IPS-20b (cell line): ENCODE measurements around the gene TMCC3.
"Not testable (repeated sequence)": the region's sequence is repeated elsewhere in the genome, so short reads cannot be mapped to it uniquely, and the experiment has no call there.

Source experiments
- H3K27ac ChIP-seq: one replicate; pipeline ENCODE4 v1.5.1; 2013; ENCODE audit warnings: low read length
- H3K27me3 ChIP-seq: 2 replicates; pipeline ENCODE4 v1.6.1; 2013; ENCODE audit warnings: mild to moderate bottlenecking, low read length, inconsistent platforms; ENCODE audit not compliant: insufficient read depth
- H3K36me3 ChIP-seq: 2 replicates; pipeline ENCODE4 v1.6.1; 2013; ENCODE audit warnings: low read depth, mild to moderate bottlenecking, inconsistent platforms, low read length, moderate library complexity; ENCODE audit not compliant: insufficient read depth
- H3K4me1 ChIP-seq: 2 replicates; pipeline ENCODE4 v1.6.1; 2013; ENCODE audit warnings: mild to moderate bottlenecking, control low read depth, inconsistent platforms, low read length, moderate library complexity; ENCODE audit not compliant: insufficient read depth
- H3K4me3 ChIP-seq: 2 replicates; pipeline ENCODE4 v1.5.1; 2013; ENCODE audit warnings: mild to moderate bottlenecking, low read length, inconsistent platforms
- H3K9ac ChIP-seq: 2 replicates; pipeline ENCODE4 v1.6.1; 2013; ENCODE audit warnings: low read depth, mild to moderate bottlenecking, inconsistent platforms, low read length, moderate library complexity
- H3K9me3 ChIP-seq: 2 replicates; pipeline ENCODE4 v1.6.1; 2013; ENCODE audit warnings: mild to moderate bottlenecking, low read depth, low read length, inconsistent platforms; ENCODE audit not compliant: insufficient read depth

TMCC3 gene

DNA sequence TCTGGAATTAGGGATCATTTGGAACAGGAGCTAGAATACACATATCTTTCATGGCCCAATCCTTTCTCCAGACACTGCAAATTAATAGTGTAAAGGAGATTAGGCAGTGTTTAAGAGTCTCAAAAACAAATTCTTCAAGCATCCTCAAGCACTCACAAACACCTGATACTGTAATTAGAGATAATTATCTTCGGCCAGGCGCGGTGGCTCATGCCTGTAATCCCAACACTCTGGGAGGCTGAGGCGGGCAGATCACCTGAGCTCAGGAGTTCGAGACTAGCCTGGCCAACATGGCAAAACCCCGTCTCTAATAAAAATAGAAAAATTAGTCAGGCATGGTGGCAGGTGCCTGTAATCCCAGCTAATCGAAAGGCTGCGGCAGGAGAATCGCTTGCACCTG is 57.6 kb downstream of the TMCC3 start:
- H3K4me3 ChIP-seq, H3K9me3 ChIP-seq, H3K27ac ChIP-seq, H3K4me1 ChIP-seq, H3K27me3 ChIP-seq, H3K36me3 ChIP-seq, H3K9ac ChIP-seq: not testable (repeated sequence)

DNA sequence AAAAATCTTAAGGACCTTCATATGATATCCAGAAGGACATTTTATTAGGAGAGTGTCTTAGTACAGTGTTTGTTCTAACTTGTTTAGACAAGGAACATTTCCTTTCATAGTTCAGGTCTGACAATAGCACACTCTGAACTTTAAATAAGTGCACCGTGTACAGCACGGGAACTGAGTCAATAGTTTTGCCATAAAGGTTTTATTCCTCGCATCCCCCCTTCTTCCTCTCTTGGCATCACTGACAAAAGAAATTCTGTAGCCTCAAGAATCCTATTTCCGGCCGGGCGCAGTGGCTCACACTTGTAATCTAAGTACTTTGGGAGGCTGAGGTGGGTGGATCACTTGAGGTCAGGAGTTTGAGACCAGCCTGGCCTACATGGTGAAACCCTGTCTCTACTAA is 58.3 kb downstream of the TMCC3 start:
- Histone ChIP-seq H3K4me3 (no peak overlapping the region), H3K9ac (no peak overlapping the region), H3K9me3 (no peaks in the 10 kb centered on the region), H3K27ac (no peak overlapping the region), H3K4me1 (peaks cover 4% of the 10 kb centered on the region; the same call in 1 of the 2 replicates), H3K36me3 (no peaks in the 10 kb centered on the region), H3K27me3 (no peaks in the 10 kb centered on the region)

DNA sequence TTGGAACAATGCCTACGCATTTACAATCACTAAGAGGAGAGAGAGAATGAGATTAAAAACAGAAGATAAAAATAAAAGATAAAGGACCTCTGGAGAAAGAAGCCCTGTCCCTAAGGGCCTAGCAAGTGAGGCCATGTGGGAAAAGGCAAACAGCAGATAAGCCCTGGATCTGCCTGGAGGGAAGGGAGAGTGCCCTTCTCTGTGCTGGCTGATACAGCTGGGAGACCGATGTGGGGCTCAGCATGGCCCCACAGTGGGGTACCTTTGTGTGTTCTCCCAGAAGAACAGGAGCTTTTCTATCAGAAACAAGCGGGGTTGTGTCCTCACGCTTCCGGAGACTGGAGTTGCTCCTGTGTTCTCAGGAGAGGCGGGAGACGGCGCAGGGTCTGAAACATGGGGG is 59.9 kb downstream of the TMCC3 start:
- no peak overlapping the region for H3K27ac ChIP-seq

DNA sequence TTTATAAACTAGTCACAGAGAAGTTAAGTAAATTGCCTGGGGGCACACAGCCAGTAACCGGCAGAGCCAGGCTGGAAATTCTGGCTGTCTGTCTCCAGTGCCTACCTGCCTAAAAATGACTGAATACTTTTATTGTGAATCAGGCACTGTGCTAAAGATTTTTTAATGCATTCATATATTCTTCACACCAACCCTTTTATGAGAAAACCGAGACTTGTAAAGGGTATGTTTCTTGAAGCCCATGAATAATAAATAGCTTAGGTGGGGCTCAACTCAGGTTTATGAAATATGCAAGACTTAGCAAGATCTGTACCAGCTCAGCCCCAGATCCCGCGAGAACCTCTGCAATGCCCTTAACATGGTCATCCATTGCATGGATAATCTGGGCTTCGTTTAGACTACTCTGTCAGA is 60.8 kb downstream of the TMCC3 start:
- no peaks in the 10 kb centered on the region for H3K27me3 ChIP-seq
- H3K36me3 ChIP-seq = no peaks in the 10 kb centered on the region
- H3K9me3 ChIP-seq = no peaks in the 10 kb centered on the region
- peaks cover 4% of the 10 kb centered on the region; the same call in 1 of the 2 replicates for H3K4me1 ChIP-seq
- H3K4me3 ChIP-seq = no peak overlapping the region
- no peak overlapping the region for H3K9ac ChIP-seq
- H3K27ac ChIP-seq = no peak overlapping the region

More for the DNA sequence above, 59.9 kb downstream of the TMCC3 start:
- H3K4me1 ChIP-seq = peaks cover 4% of the 10 kb centered on the region; the same call in 1 of the 2 replicates
- no peaks in the 10 kb centered on the region for H3K9me3 ChIP-seq
- H3K4me3 ChIP-seq = no peak overlapping the region
- H3K27me3 ChIP-seq = no peaks in the 10 kb centered on the region
- no peak overlapping the region for H3K9ac ChIP-seq
- H3K36me3 ChIP-seq = no peaks in the 10 kb centered on the region

DNA sequence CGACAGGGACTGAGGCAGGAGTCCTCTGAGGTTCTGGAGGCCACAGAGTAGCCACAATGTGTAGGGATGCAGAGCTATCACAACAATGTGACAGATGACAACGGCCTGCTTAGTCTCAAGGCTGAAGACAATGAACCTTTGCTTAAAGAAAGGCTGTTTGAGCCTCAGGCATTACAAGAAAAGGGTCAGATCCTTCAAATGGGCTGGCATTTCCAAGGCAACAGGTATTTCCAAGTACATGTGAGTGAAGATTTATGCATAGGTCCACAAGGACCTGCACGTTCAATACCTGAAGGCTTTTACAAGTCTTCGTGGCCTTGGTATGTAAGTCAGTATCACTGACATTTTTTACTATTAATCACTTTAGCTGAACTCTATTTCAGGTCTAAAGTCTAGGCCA is 62.0 kb downstream of the TMCC3 start:
- Histone ChIP-seq H3K9me3 (no peaks in the 10 kb centered on the region), H3K9ac (no peak overlapping the region), H3K4me1 (peaks cover 4% of the 10 kb centered on the region; the same call in 1 of the 2 replicates), H3K36me3 (no peaks in the 10 kb centered on the region), H3K4me3 (no peak overlapping the region), H3K27ac (no peak overlapping the region), H3K27me3 (no peaks in the 10 kb centered on the region)

DNA sequence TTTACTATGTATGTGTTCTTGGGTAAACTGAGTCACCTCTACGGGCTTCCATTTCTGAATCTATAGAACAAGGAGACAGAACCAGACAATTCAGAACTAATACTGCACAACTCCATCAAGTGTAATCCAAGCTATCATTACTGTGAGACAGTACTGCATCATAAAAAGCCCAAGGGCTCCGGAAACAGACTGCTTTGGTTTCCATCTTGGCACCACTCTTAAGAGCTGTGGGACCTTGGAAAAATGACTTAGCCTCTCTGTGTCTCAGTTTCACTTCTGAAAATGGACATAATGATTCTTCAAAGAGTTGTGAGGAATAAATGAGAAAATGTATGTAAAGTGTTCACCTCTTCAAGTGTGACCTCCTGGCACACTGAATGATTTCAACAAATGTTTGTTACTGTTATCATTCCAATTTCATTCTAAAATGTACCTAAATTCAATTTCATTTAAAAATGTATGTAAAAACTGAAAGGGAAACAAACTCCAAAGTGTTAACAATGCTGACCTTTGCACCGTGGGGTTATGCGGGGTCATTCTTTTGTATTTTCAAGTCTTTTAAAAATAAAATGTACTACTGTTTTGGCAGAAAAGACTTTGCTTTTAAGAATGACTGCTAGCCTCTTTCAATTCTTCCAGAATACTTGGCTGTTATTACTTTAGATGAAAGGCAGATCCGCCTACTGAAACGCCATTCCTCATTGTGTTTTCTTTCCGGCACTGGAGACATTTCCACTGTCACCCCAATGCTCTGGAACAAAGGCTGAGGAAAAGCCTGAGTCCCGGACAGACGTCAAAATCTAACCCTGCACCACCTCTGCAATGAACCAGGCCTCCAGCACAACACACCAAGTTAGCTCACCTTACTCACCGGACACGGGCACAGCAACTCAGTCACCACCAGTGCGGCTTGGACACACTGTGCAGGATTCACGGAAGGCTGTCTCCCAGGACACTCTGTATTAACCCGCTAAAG is 62.8 kb downstream of the TMCC3 start:
- H3K36me3 ChIP-seq = no peaks in the 10 kb centered on the region
- no peaks in the 10 kb centered on the region for H3K27me3 ChIP-seq
- no peaks in the 10 kb centered on the region for H3K9me3 ChIP-seq
- H3K4me1 ChIP-seq = peaks cover 4% of the 10 kb centered on the region; the same call in 1 of the 2 replicates
- H3K9ac ChIP-seq = no peak overlapping the region
- no peak overlapping the region for H3K4me3 ChIP-seq
- no peak overlapping the region for H3K27ac ChIP-seq

DNA sequence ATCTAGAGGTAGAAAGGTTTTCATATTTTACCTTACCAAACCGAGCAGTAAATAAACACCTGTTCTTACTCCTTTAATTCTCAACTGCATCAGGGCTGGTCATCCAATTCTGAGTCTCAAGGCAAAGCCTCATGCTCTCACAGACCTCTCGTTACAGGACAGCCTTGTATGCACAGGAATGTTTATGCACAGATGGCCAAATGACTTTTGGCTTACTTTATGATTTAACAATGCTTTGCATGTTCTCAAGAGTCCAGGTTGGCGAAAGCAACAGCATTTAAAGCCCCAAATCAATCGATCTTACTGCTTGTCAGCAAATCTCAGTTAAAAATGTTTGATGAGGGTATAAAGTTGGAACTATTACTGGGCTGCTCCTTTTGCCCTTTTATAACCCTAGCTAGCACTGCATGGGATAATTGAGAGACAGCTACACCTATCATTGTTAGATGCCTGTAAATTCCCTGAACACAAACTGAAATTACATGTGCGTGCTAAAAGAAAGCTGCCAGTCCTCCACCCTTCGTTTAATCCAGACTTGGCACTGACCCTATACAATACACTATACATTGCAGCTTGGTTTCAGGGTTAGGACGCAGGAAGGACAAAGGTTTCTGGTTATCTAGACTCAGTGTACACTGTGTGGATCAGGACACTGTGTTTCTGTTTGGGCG is 63.6 kb downstream of the TMCC3 start:
- Histone ChIP-seq H3K36me3 (no peaks in the 10 kb centered on the region), H3K9ac (no peak overlapping the region), H3K27ac (no peak overlapping the region), H3K4me1 (peaks cover 4% of the 10 kb centered on the region; the same call in 1 of the 2 replicates), H3K4me3 (no peak overlapping the region), H3K9me3 (no peaks in the 10 kb centered on the region), H3K27me3 (no peaks in the 10 kb centered on the region)

DNA sequence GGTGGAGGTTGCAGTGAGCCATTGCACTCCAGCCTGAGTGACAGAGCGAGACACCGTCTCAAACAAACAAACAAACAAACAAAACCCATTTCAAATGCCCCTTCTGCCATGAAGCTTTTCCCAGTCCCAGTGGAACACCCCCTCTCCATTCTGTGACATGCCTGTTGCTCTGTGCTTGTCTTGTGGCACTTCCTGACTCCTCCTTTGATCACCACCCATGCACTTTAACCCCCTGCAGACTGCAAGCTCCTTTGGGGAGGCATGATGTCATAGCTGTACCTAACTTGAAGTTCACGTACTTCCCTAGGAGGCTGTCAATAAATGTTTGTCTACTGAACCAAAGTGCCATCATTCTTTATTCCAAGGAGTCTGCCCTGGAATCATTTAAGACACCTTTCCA is 64.7 kb downstream of the TMCC3 start:
- Histone ChIP-seq H3K27me3 (no peaks in the 10 kb centered on the region), H3K4me3 (no peak overlapping the region), H3K9ac (no peak overlapping the region), H3K4me1 (no peaks in the 10 kb centered on the region), H3K36me3 (no peaks in the 10 kb centered on the region), H3K27ac (no peak overlapping the region), H3K9me3 (no peaks in the 10 kb centered on the region)

DNA sequence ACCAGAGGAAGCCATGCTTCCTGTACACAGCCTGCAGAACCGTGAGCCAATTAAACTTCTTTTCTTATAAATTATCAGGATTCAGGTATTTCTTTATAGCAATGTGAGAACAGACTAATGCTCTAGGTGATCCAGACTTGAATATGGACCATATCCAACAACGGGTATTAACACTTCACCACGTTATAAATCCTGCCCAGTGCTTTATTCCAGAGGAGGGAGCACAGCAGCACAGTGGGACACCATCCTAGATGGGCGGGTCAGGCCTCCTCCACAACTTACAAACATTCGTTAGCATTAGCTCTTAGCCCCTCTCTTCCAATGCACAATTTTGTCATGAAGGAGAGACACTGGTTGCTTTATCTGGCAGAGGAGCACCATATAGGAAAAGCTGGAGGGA is 66.0 kb downstream of the TMCC3 start:
- H3K9me3 ChIP-seq = no peaks in the 10 kb centered on the region
- H3K9ac ChIP-seq = no peak overlapping the region
- H3K4me3 ChIP-seq = no peak overlapping the region
- H3K4me1 ChIP-seq = no peaks in the 10 kb centered on the region
- no peak overlapping the region for H3K27ac ChIP-seq
- no peaks in the 10 kb centered on the region for H3K27me3 ChIP-seq
- no peaks in the 10 kb centered on the region for H3K36me3 ChIP-seq

DNA sequence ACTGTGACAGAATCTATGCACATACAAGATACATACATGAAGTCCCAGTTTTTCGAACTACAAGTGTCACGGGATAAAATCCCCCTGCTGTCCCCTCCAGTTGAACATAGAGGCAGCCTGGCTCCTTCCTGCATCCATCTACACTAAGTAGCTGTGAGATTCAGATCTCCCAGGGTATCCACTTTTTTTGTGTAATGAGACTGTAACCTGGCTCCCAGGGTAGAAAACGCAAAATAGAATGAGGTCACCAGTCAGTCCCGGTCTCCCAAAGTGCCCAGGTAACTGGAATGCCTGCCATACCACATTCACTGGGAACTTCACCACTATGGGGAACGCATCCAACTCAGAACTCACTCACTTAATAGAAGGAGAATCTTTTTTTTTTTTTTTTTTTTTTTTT is 67.8 kb downstream of the TMCC3 start:
- Histone ChIP-seq H3K9me3 (no peaks in the 10 kb centered on the region), H3K27ac (no peak overlapping the region), H3K4me1 (no peaks in the 10 kb centered on the region), H3K27me3 (no peaks in the 10 kb centered on the region), H3K4me3 (no peak overlapping the region), H3K36me3 (no peaks in the 10 kb centered on the region), H3K9ac (no peak overlapping the region)

DNA sequence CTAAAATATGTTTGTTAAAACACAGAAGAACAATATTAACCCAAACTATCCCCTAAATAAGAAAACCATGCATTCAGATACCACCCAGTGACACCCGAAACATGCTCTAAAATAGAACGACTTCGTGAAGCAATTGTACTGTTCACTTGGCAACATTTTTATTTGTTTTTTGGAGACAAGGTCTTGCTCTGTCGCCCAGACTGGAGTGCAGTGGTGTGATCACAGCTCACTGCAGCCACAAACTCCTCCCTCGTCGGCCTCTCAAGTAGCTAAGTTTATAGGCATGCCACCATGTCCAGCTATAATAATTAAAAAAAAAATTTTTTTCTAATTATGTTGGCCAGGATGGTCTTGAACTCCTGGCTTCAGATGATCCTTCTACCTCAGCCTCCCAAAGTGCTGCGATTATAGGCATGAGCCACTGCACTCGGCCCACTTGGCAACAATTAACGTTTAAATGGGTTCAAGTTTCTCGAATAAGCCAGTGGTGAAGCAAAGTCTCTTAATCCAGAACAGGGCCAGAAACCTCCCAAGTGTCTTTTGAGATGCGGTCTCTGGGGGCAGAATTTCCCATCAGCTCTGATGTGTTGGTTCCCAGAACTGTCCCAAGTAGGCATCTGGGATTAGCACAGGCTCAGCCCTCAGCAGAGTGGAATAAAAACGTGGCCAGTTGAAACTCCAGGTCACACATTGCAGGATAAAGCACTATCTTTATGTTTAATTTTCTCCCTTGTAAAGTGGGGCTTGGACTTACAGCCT is 74.5 kb downstream of the TMCC3 start:
- Histone ChIP-seq H3K9me3 (no peaks in the 10 kb centered on the region), H3K27me3 (no peaks in the 10 kb centered on the region), H3K4me1 (no peaks in the 10 kb centered on the region), H3K4me3 (no peak overlapping the region), H3K9ac (no peak overlapping the region), H3K27ac (no peak overlapping the region), H3K36me3 (no peaks in the 10 kb centered on the region)
